Thyroid gland (tissue), 4 donors: Measurements from ENCODE around the gene RNF166.

Source experiments
- CTCF ChIP-seq, 6 experiments: fragments of 200-600 bp in 3 of 6; fragments of 450-650 bp in 3 of 6; sonication (generic) in 3 of 6; IDR thresholded peaks; one replicate each; pipeline ENCODE4 v1.5.1; 2016 to 2019; ENCODE audit warnings: antibody characterized with exemption in 6 of 6, mild to moderate bottlenecking in 2 of 6, inconsistent platforms in 1 of 6, moderate library complexity in 1 of 6
- POLR2A ChIP-seq, 2 donors: fragments of 450-650 bp; IDR thresholded peaks; one replicate each; pipeline ENCODE4 v1.6.1; 2017; ENCODE audit warnings: antibody characterized with exemption in 2 of 2, mild to moderate bottlenecking in 2 of 2, moderate library complexity in 1 of 2

GRCh38 chr16:88681084-88681680 is 25.0 kb downstream of the RNF166 start:
- no peak for TF ChIP-seq CTCF (IDR thresholded peaks at IDR 0.05)
- TF ChIP-seq POLR2A (IDR thresholded peaks at IDR 0.05) = no peak
